AG09309 (cell line): Measurements from ENCODE around the gene ABCC10.
A peak's percentile ranks its signal among the peaks of the same experiment; 100 is the strongest.

Experiments used
- DNase-seq: peaks from one replicate; pipeline ENCODE4 v3.0.0-alpha.2; 2010; ENCODE audit warnings: low read depth
- H3K4me3 ChIP-seq: 2 replicates; pipeline ENCODE4 v1.5.1; 2011; ENCODE audit warnings: mild to moderate bottlenecking, low read depth, low read length, moderate library complexity; ENCODE audit not compliant: control insufficient read depth
- TF ChIP-seq, protein P1 (sequence below): IDR thresholded peaks from 2 replicates; pipeline ENCODE4 v1.5.1; 2011; ENCODE audit warnings: mild to moderate bottlenecking, low read depth, low read length, inconsistent platforms; ENCODE audit not compliant: insufficient read depth, control insufficient read depth; ENCODE audit errors: missing control alignments

The ABCC10 gene

GRCh38 chr6:43428874-43429273, 1.5 kb downstream of the ABCC10 start:
- no peak for DNase-seq
- TF ChIP-seq, protein P1, sequence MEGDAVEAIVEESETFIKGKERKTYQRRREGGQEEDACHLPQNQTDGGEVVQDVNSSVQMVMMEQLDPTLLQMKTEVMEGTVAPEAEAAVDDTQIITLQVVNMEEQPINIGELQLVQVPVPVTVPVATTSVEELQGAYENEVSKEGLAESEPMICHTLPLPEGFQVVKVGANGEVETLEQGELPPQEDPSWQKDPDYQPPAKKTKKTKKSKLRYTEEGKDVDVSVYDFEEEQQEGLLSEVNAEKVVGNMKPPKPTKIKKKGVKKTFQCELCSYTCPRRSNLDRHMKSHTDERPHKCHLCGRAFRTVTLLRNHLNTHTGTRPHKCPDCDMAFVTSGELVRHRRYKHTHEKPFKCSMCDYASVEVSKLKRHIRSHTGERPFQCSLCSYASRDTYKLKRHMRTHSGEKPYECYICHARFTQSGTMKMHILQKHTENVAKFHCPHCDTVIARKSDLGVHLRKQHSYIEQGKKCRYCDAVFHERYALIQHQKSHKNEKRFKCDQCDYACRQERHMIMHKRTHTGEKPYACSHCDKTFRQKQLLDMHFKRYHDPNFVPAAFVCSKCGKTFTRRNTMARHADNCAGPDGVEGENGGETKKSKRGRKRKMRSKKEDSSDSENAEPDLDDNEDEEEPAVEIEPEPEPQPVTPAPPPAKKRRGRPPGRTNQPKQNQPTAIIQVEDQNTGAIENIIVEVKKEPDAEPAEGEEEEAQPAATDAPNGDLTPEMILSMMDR, result no peak
- H3K4me3 ChIP-seq, result peak overlapping the region; percentile 100

- DNase-seq, result no peak
- TF ChIP-seq, protein P1, result no peak
Measured at GRCh38 chr6:43432009-43432945, 4.9 kb downstream of the ABCC10 start.

DNA sequence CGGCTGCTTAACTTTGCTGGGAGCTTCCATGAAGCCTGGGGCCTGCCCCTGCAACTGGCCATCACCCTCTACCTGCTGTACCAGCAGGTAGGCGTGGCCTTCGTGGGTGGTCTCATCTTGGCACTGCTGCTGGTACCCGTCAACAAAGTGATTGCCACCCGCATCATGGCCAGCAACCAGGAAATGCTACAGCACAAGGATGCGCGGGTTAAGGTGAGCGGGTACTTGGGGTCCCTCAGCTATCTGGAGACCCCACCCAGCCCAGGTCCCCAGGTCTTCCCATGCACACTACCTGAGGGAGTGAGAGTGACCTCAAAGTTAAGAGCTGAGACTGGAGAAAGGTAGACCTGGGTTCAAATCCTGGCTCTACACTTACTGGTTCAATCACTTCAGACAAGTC, 5.8 kb downstream of the ABCC10 start:
- no peak overlapping the region for H3K4me3 ChIP-seq

More at GRCh38 chr6:43432009-43432945, 4.9 kb downstream of the ABCC10 start:
- no peak overlapping the region for H3K4me3 ChIP-seq

GRCh38 chr6:43434001-43434840, 6.9 kb downstream of the ABCC10 start:
- TF ChIP-seq, protein P1, result no peak
- no peak for DNase-seq
- no peak overlapping the region for H3K4me3 ChIP-seq

More for the DNA sequence above, 5.8 kb downstream of the ABCC10 start:
- no peak for DNase-seq
- TF ChIP-seq, protein P1, result no peak

DNA sequence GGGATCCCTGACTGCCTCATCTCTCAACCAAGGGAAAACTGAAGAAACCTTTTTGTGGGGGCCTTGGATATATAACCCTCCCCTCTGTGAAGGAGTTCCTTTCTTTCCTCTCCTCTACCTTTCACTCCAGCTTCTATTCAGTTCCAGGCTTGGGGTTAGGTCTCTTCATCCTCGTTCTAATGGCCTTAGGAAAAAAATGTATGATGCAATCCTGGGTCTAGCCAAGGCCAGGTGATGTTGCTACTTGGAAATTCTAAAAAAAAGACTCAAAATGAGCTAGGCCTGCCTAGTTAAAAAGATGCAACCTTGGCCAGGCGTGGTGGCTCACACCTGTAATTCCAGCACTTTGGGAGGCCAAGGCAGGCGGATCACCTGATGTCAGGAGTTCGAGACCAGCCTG, 7.6 kb downstream of the ABCC10 start:
- TF ChIP-seq, protein P1, result no peak
- no peak overlapping the region for H3K4me3 ChIP-seq
- no peak for DNase-seq

- DNase-seq, result no peak
- H3K4me3 ChIP-seq, result no peak overlapping the region
- TF ChIP-seq, protein P1, result no peak
Measured at GRCh38 chr6:43435682-43436437, 8.5 kb downstream of the ABCC10 start.
